Measurements from ENCODE around the gene MYO1F.

The MYO1F gene

GRCh38 chr19:8615813-8616596 is 38.8 kb upstream of the MYO1F start:
- Mint-ChIP-seq H3K4me1 (peaks cover 10% of the 10 kb centered on the region), H3K27ac (no peak overlapping the region), H3K4me3 (no peak overlapping the region), H3K9me3 (no peaks in the 10 kb centered on the region), H3K36me3 (ENCODE audit: low read depth) (no peaks in the 10 kb centered on the region), H3K27me3 (ENCODE audit: low read depth, poor library complexity) (peaks cover 18% of the 10 kb centered on the region)
- peak; percentile 95 for TF ChIP-seq CTCF (IDR thresholded peaks at IDR 0.05)
- peak; percentile 78 for DNase-seq

- Mint-ChIP-seq H3K27ac (no peak overlapping the region), H3K4me3 (no peak overlapping the region), H3K27me3 (ENCODE audit: low read depth, poor library complexity) (peaks cover 17% of the 10 kb centered on the region), H3K4me1 (peaks cover 14% of the 10 kb centered on the region), H3K36me3 (ENCODE audit: low read depth) (no peaks in the 10 kb centered on the region), H3K9me3 (no peaks in the 10 kb centered on the region)
- TF ChIP-seq CTCF (IDR thresholded peaks at IDR 0.05), result no peak
- DNase-seq, result no peak
Measured at GRCh38 chr19:8615024-8615423, 37.8 kb upstream of the MYO1F start.

GRCh38 chr19:8614455-8614854 is 37.2 kb upstream of the MYO1F start:
- H3K27ac Mint-ChIP-seq, result no peak overlapping the region
- no peak overlapping the region for H3K4me3 Mint-ChIP-seq
- peaks cover 14% of the 10 kb centered on the region for H3K27me3 Mint-ChIP-seq (ENCODE audit: low read depth, poor library complexity)
- H3K9me3 Mint-ChIP-seq, result no peaks in the 10 kb centered on the region
- no peak for TF ChIP-seq CTCF (IDR thresholded peaks at IDR 0.05)
- no peak for DNase-seq
- peaks cover 19% of the 10 kb centered on the region for H3K4me1 Mint-ChIP-seq
- H3K36me3 Mint-ChIP-seq (ENCODE audit: low read depth), result no peaks in the 10 kb centered on the region

- Mint-ChIP-seq H3K36me3 (ENCODE audit: low read depth) (peaks cover 7% of the 10 kb centered on the region), H3K27ac (peak overlapping the region; percentile 80), H3K4me1 (peaks cover 34% of the 10 kb centered on the region), H3K9me3 (no peaks in the 10 kb centered on the region), H3K4me3 (peak overlapping the region; percentile 64), H3K27me3 (ENCODE audit: low read depth, poor library complexity) (peaks cover 14% of the 10 kb centered on the region)
- no peak for DNase-seq
- no peak for TF ChIP-seq CTCF (IDR thresholded peaks at IDR 0.05)
Measured at GRCh38 chr19:8612807-8613171, 35.5 kb upstream of the MYO1F start.

- peak overlapping the region; percentile 78 for H3K4me3 Mint-ChIP-seq
- peaks cover 14% of the 10 kb centered on the region for H3K27me3 Mint-ChIP-seq (ENCODE audit: low read depth, poor library complexity)
- H3K27ac Mint-ChIP-seq, result no peak overlapping the region
- H3K36me3 Mint-ChIP-seq (ENCODE audit: low read depth), result peaks cover 14% of the 10 kb centered on the region
- no peak for DNase-seq
- no peak for TF ChIP-seq CTCF (IDR thresholded peaks at IDR 0.05)
- peaks cover 36% of the 10 kb centered on the region for H3K4me1 Mint-ChIP-seq
- H3K9me3 Mint-ChIP-seq, result no peaks in the 10 kb centered on the region
Measured at GRCh38 chr19:8611877-8612806, 34.9 kb upstream of the MYO1F start.
